ENCODE measurements around the gene ARMC10. TPM values are rescaled to one million over a fixed set of nuclear protein-coding genes. Genes with fewer than 3 reads are reported as not detected.

Gene ARMC10
- total and polyA plus RNA-seq, 9 of the 15 experiments (the other 6 are each of a cell fraction or from before 2014, with no cell fraction given), result 17.0 to 113 (median 72.6) TPM

GRCh38 chr7:103113164-103113563, 38.2 kb downstream of the ARMC10 start:
- ATAC-seq (no peak), FAIRE-seq (no peak)
- in situ Hi-C loops (cut with MboI), result no loop called here

GRCh38 chr7:103114576-103115008, 39.7 kb downstream of the ARMC10 start:
- intact Hi-C loops (cut with micrococcal nuclease) (no loop called here), in situ Hi-C loops (cut with MboI) (no loop called here)
- no peak for FAIRE-seq
- Histone ChIP-seq H3K4me2 (ENCODE audit: insufficient read depth, low read length) (no peak overlapping the region), H3K9ac (ENCODE audit: insufficient read depth in 1 of 2, low read depth in 2 of 2, low read length in 2 of 2) (no peak overlapping the region), H3K4me3 (no peak overlapping the region), H3K4me1 (replicated peaks in 1 of 2; ENCODE audit: control insufficient read depth in 2 of 2, insufficient read depth in 2 of 2, low read length in 2 of 2) (peaks cover 0 to 3% of the 10 kb centered on the region in 2 experiments; a peak in 4 of 5 replicates), H3K27me3 (ENCODE audit: control insufficient read depth in 2 of 2, insufficient read depth in 2 of 2, low read length in 2 of 2) (no peaks in the 10 kb centered on the region), H3K9me1 (ENCODE audit: control insufficient read depth, insufficient read depth, low read length) (no peaks in the 10 kb centered on the region), H3K36me3 (ENCODE audit: control insufficient read depth, insufficient read depth, low read length) (peaks cover 23% of the 10 kb centered on the region), H3K9me3 (replicated peaks; ENCODE audit: control insufficient read depth, insufficient read depth, low read depth, low read length) (no peaks in the 10 kb centered on the region), H2AFZ (ENCODE audit: low read depth, low read length) (no peak overlapping the region), H4K20me1 (replicated peaks; ENCODE audit: control insufficient read depth, insufficient read depth, low read length) (0 out of 2 replicates have a peak, but pooled peaks cover 2% of the 10 kb centered on the region), H3K27ac (ENCODE audit: extremely low read depth, low read depth, low read length) (no peak overlapping the region), H3K79me2 (ENCODE audit: control insufficient read depth, insufficient read depth, low read length) (no peaks in the 10 kb centered on the region)
- ChIA-PET POLR2A (no interaction called here), CTCF (ENCODE audit: low intra/inter-chr PET ratio) (no interaction called here)
- WGBS (ENCODE audit: insufficient coverage, low coverage, missing lambda C conversion rate), result 93% methylated on average over 1 of the region's 1 CpG
- TF ChIP-seq C11orf30 (IDR thresholded peaks at IDR 0.05; ENCODE audit: low read depth) (peak; percentile 34; the same call in 1 of the 2 replicates), ZNF134 (CRISPR knock-in tag; conservative IDR thresholded peaks at IDR 0.05) (no peak), ZNF518B (CRISPR knock-in tag; IDR thresholded peaks at IDR 0.05) (no peak), ELK1 (CRISPR knock-in tag; IDR thresholded peaks at IDR 0.05) (no peak), SMARCA5 (IDR thresholded peaks at IDR 0.05) (no peak), ZNF316 (IDR thresholded peaks at IDR 0.05) (peak; percentile 53), NFE2 (IDR thresholded peaks at IDR 0.05; ENCODE audit: low read depth) (0 out of 2 replicates have a peak, but pooled peaks have one; percentile 31), MAFF (IDR thresholded peaks at IDR 0.05; ENCODE audit: low read length) (peak; percentile 15; the same call in 1 of the 2 replicates), MAFG (tag; conservative IDR thresholded peaks at IDR 0.05) (peak; percentile 62)
- no peak for DNase-seq (ENCODE audit: extremely low read depth in 1 of 4, low spot score in 3 of 4)
- no TSS peak for BruUV-seq (replicated peaks)
- no peak for ATAC-seq

More at GRCh38 chr7:103113164-103113563, 38.2 kb downstream of the ARMC10 start:
- intact Hi-C loops (cut with micrococcal nuclease), result no loop called here
- no peaks in the 10 kb centered on the region for H3K9me3 ChIP-seq (replicated peaks; ENCODE audit: control insufficient read depth, insufficient read depth, low read depth, low read length)
- H4K20me1 ChIP-seq (replicated peaks; ENCODE audit: control insufficient read depth, insufficient read depth, low read length), result no peaks in the 10 kb centered on the region
- WGBS (ENCODE audit: insufficient coverage, low coverage, missing lambda C conversion rate), result 87% methylated on average over 2 of the region's 2 CpGs
- H3K27me3 ChIP-seq (ENCODE audit: control insufficient read depth in 2 of 2, insufficient read depth in 2 of 2, low read length in 2 of 2), result no peaks in the 10 kb centered on the region
- H3K79me2 ChIP-seq (ENCODE audit: control insufficient read depth, insufficient read depth, low read length), result no peaks in the 10 kb centered on the region
- H3K4me1 ChIP-seq (replicated peaks in 1 of 2; ENCODE audit: control insufficient read depth in 2 of 2, insufficient read depth in 2 of 2, low read length in 2 of 2), result no peaks in the 10 kb centered on the region
- no peak for DNase-seq (ENCODE audit: extremely low read depth in 1 of 4, low spot score in 3 of 4)
- no peak overlapping the region for H3K4me3 ChIP-seq
- no peak overlapping the region for H3K9ac ChIP-seq (ENCODE audit: insufficient read depth in 1 of 2, low read depth in 2 of 2, low read length in 2 of 2)
- TF ChIP-seq ZNF384 (IDR thresholded peaks at IDR 0.05; ENCODE audit: low read depth, low read length) (0 out of 2 replicates have a peak, but pooled peaks have one; percentile 23), SMAD2 (IDR thresholded peaks at IDR 0.05; ENCODE audit: low read depth, low read length) (no peak)
- no peaks in the 10 kb centered on the region for H3K9me1 ChIP-seq (ENCODE audit: control insufficient read depth, insufficient read depth, low read length)
- CTCF ChIA-PET (ENCODE audit: low intra/inter-chr PET ratio), result no interaction called here
- POLR2A ChIA-PET, result no interaction called here
- H3K36me3 ChIP-seq (ENCODE audit: control insufficient read depth, insufficient read depth, low read length), result peaks cover 20% of the 10 kb centered on the region
- BruUV-seq (replicated peaks), result no TSS peak
- H3K4me2 ChIP-seq (ENCODE audit: insufficient read depth, low read length), result no peak overlapping the region
- H3K27ac ChIP-seq (ENCODE audit: extremely low read depth, low read depth, low read length), result no peak overlapping the region
- H2AFZ ChIP-seq (ENCODE audit: low read depth, low read length), result no peak overlapping the region

All from K562 (cell line).